Panc1 (cell line): ENCODE data around the gene PARD3.

Experiments
- POLR2AphosphoS5 ChIP-seq: IDR thresholded peaks from 2 replicates; pipeline ENCODE4 v1.6.1; 2012; ENCODE audit warnings: mild to moderate bottlenecking, low read depth, low read length, moderate library complexity
- SIN3A ChIP-seq: IDR thresholded peaks from 2 replicates; pipeline ENCODE4 v1.6.1; 2012; ENCODE audit warnings: low read depth, mild to moderate bottlenecking, low read length, moderate library complexity, borderline replicate concordance; ENCODE audit not compliant: insufficient read depth
- TCF7L2 ChIP-seq: IDR thresholded peaks from 2 replicates; pipeline ENCODE4 v1.6.1; 2011; ENCODE audit warnings: mild to moderate bottlenecking, low read depth, low read length, inconsistent platforms
- TF ChIP-seq, protein P1 (sequence below): fragments of 450-650 bp; IDR thresholded peaks from 2 replicates; pipeline ENCODE4 v1.5.1; 2017; ENCODE audit warnings: mild to moderate bottlenecking
- TF ChIP-seq, protein P2 (sequence below), 2 experiments: IDR thresholded peaks; 2 replicates each; pipeline ENCODE4 v1.6.1; 2011 to 2012; ENCODE audit warnings: low read depth in 2 of 2, control low read depth in 1 of 2, low read length in 1 of 2, mild to moderate bottlenecking in 1 of 2, moderate library complexity in 1 of 2; ENCODE audit not compliant: insufficient read depth in 1 of 2

DNA sequence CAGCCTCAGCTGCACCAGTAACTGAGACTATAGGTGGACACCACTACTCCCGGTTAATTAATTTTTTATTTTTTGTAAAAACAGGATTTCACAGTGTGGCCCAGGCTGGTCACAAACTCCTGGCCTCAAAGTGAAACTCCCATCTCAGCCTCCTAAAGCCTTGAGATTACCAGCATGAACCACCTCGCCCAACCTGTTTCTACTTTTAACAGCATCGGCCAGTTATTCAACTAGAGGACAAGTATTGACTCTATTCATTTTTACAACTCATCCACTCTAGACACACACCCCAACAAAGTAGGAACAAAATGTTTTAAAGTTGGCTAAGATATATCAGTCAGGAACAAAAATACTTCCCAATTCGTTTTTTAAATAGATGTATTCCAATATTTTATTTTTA, 334.8 kb downstream of the PARD3 start:
- TF ChIP-seq, protein P1, sequence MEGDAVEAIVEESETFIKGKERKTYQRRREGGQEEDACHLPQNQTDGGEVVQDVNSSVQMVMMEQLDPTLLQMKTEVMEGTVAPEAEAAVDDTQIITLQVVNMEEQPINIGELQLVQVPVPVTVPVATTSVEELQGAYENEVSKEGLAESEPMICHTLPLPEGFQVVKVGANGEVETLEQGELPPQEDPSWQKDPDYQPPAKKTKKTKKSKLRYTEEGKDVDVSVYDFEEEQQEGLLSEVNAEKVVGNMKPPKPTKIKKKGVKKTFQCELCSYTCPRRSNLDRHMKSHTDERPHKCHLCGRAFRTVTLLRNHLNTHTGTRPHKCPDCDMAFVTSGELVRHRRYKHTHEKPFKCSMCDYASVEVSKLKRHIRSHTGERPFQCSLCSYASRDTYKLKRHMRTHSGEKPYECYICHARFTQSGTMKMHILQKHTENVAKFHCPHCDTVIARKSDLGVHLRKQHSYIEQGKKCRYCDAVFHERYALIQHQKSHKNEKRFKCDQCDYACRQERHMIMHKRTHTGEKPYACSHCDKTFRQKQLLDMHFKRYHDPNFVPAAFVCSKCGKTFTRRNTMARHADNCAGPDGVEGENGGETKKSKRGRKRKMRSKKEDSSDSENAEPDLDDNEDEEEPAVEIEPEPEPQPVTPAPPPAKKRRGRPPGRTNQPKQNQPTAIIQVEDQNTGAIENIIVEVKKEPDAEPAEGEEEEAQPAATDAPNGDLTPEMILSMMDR: no peak
- TF ChIP-seq, protein P2, sequence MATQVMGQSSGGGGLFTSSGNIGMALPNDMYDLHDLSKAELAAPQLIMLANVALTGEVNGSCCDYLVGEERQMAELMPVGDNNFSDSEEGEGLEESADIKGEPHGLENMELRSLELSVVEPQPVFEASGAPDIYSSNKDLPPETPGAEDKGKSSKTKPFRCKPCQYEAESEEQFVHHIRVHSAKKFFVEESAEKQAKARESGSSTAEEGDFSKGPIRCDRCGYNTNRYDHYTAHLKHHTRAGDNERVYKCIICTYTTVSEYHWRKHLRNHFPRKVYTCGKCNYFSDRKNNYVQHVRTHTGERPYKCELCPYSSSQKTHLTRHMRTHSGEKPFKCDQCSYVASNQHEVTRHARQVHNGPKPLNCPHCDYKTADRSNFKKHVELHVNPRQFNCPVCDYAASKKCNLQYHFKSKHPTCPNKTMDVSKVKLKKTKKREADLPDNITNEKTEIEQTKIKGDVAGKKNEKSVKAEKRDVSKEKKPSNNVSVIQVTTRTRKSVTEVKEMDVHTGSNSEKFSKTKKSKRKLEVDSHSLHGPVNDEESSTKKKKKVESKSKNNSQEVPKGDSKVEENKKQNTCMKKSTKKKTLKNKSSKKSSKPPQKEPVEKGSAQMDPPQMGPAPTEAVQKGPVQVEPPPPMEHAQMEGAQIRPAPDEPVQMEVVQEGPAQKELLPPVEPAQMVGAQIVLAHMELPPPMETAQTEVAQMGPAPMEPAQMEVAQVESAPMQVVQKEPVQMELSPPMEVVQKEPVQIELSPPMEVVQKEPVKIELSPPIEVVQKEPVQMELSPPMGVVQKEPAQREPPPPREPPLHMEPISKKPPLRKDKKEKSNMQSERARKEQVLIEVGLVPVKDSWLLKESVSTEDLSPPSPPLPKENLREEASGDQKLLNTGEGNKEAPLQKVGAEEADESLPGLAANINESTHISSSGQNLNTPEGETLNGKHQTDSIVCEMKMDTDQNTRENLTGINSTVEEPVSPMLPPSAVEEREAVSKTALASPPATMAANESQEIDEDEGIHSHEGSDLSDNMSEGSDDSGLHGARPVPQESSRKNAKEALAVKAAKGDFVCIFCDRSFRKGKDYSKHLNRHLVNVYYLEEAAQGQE (IDR thresholded peaks at IDR 0.05; ENCODE audit: insufficient read depth in 1 of 2, low read depth in 2 of 2, low read length in 1 of 2): no peak
- TF ChIP-seq SIN3A (no peak), POLR2AphosphoS5 (no peak), TCF7L2 (no peak)
